Neural cell (in vitro differentiated cells): ENCODE data around the gene FAM107B. TPM values are rescaled to one million over a fixed set of nuclear protein-coding genes. Genes with fewer than 3 reads are reported as not detected.

Experiments
- H2AFZ ChIP-seq: fragments of 200-600, 300-800 bp; sonication (generic), shearing (Covaris generic); 2 replicates; pipeline ENCODE4 v1.6.0; 2014; ENCODE audit warnings: low read depth, mild to moderate bottlenecking, antibody characterized with exemption, low read length, moderate library complexity
- H3F3A ChIP-seq: fragments of 200-600 bp; shearing (Covaris generic); 2 replicates; pipeline ENCODE4 v1.6.1; 2016; ENCODE audit warnings: mild to moderate bottlenecking, moderate library complexity, mixed read lengths, antibody characterized with exemption, low read length; ENCODE audit not compliant: insufficient read depth, poor library complexity, severe bottlenecking
- H3K27ac ChIP-seq: fragments of 200-600, 300-800 bp; sonication (generic), shearing (Covaris generic); 2 replicates; pipeline ENCODE4 v1.5.1; 2014; ENCODE audit warnings: mild to moderate bottlenecking, low read length, moderate library complexity
- H3K27me3 ChIP-seq: fragments of 300-800, 200-600 bp; sonication (generic), shearing (Covaris generic); 2 replicates; pipeline ENCODE4 v1.6.0; 2014; ENCODE audit warnings: mild to moderate bottlenecking, low read depth, low read length, moderate library complexity; ENCODE audit not compliant: insufficient read depth
- H3K36me3 ChIP-seq: fragments of 300-800, 200-600 bp; sonication (generic), shearing (Covaris generic); 2 replicates; pipeline ENCODE4 v1.5.1; 2014; ENCODE audit warnings: mild to moderate bottlenecking, antibody characterized with exemption, low read length, moderate library complexity; ENCODE audit not compliant: insufficient read depth
- H3K4me2 ChIP-seq: fragments of 300-800, 200-600 bp; sonication (generic), shearing (Covaris generic); 2 replicates; pipeline ENCODE4 v1.6.0; 2014; ENCODE audit warnings: mild to moderate bottlenecking, low read length
- H3K4me3 ChIP-seq: fragments of 300-800, 200-600 bp; sonication (generic), shearing (Covaris generic); 2 replicates; pipeline ENCODE4 v1.5.1; 2014; ENCODE audit warnings: mild to moderate bottlenecking, low read length, moderate library complexity
- H3K79me2 ChIP-seq: fragments of 200-600 bp; shearing (Covaris generic); replicated peaks from 2 replicates; pipeline ENCODE4 v1.6.0; 2014; ENCODE audit warnings: mild to moderate bottlenecking, low read length, moderate library complexity; ENCODE audit not compliant: insufficient read depth
- H3K9ac ChIP-seq: fragments of 300-800, 200-600 bp; sonication (generic), shearing (Covaris generic); 2 replicates; pipeline ENCODE4 v1.6.1; 2016; ENCODE audit warnings: mild to moderate bottlenecking, low read length, mixed read lengths
- H3K9me2 ChIP-seq: fragments of 200-600 bp; shearing (Covaris generic); 2 replicates; pipeline ENCODE4 v1.6.1; 2016; ENCODE audit warnings: mild to moderate bottlenecking, low read length, mixed read lengths; ENCODE audit not compliant: insufficient read depth
- H3K9me3 ChIP-seq: fragments of 200-600, 300-800 bp; sonication (generic), shearing (Covaris generic); 2 replicates; pipeline ENCODE4 v1.6.1; 2016; ENCODE audit warnings: mild to moderate bottlenecking, mixed run types, low read length, moderate library complexity, mixed read lengths
- H4K20me1 ChIP-seq: fragments of 200-600 bp; shearing (Covaris generic); 2 replicates; pipeline ENCODE4 v1.6.1; 2016; ENCODE audit warnings: mild to moderate bottlenecking, mixed run types; ENCODE audit not compliant: insufficient read depth
- CTCF ChIP-seq: fragments of 450-650 bp; IDR thresholded peaks from 2 replicates; pipeline ENCODE4 v1.5.1; 2014; ENCODE audit warnings: antibody characterized with exemption, mild to moderate bottlenecking, moderate library complexity; ENCODE audit not compliant: poor library complexity, severe bottlenecking
- EP300 ChIP-seq: fragments of 450-650 bp; conservative IDR thresholded peaks from 2 replicates; pipeline ENCODE4 v1.6.1; 2014; ENCODE audit warnings: antibody characterized with exemption, mild to moderate bottlenecking, moderate library complexity; ENCODE audit not compliant: poor library complexity, severe bottlenecking
- EZH2 ChIP-seq: fragments of 200-600, 300-800 bp; shearing (Covaris generic), sonication (generic); IDR thresholded peaks from 2 replicates; pipeline ENCODE4 v1.6.1; 2014; ENCODE audit warnings: antibody characterized with exemption, low read length, borderline replicate concordance, mild to moderate bottlenecking; ENCODE audit not compliant: insufficient read depth, poor library complexity, severe bottlenecking
- MXI1 ChIP-seq: fragments of 450-650 bp; conservative IDR thresholded peaks from 2 replicates; pipeline ENCODE4 v1.6.1; 2014; ENCODE audit warnings: antibody characterized with exemption, mild to moderate bottlenecking; ENCODE audit not compliant: poor library complexity, severe bottlenecking
- POLR2AphosphoS5 ChIP-seq: IDR thresholded peaks from 2 replicates; pipeline ENCODE4 v1.6.1; 2012
- RAD21 ChIP-seq: fragments of 450-650 bp; conservative IDR thresholded peaks from 2 replicates; pipeline ENCODE4 v1.6.1; 2014; ENCODE audit warnings: antibody characterized with exemption, mild to moderate bottlenecking, moderate library complexity
- REST ChIP-seq: IDR thresholded peaks from 2 replicates; pipeline ENCODE4 v1.6.1; 2012; ENCODE audit warnings: borderline replicate concordance
- SMC3 ChIP-seq: fragments of 450-650 bp; conservative IDR thresholded peaks from 2 replicates; pipeline ENCODE4 v1.6.1; 2014; ENCODE audit warnings: antibody characterized with exemption, mild to moderate bottlenecking, moderate library complexity; ENCODE audit not compliant: poor library complexity
- TAF1 ChIP-seq: IDR thresholded peaks from 2 replicates; pipeline ENCODE4 v1.6.1; 2012; ENCODE audit warnings: low read depth
- polyA plus RNA-seq: library from polyadenylated mRNA; depleted of rRNA; stranded (reverse); fragments of >200 nt; gene quantifications from 2 replicates; pipeline ENCODE4 v1.2.3, GENCODE V29; 2014

The FAM107B gene
- polyA plus RNA-seq, 1 donor from 2014 or later = 106 TPM

GRCh38 chr10:14489522-14490177 lies 285.0 kb downstream of the FAM107B start:
- Histone ChIP-seq H2AFZ (no peak overlapping the region), H3K9me3 (no peaks in the 10 kb centered on the region), H4K20me1 (no peaks in the 10 kb centered on the region), H3K27ac (no peak overlapping the region), H3K36me3 (no peaks in the 10 kb centered on the region), H3K9me2 (no peaks in the 10 kb centered on the region), H3K27me3 (no peaks in the 10 kb centered on the region), H3K9ac (no peak overlapping the region), H3F3A (no peaks in the 10 kb centered on the region), H3K79me2 (no peaks in the 10 kb centered on the region), H3K4me2 (no peak overlapping the region), H3K4me3 (no peak overlapping the region)
- TF ChIP-seq MXI1 = no peak
- no peak for TF ChIP-seq REST
- no peak for TF ChIP-seq RAD21
- no peak for TF ChIP-seq TAF1
- no peak for TF ChIP-seq SMC3
- TF ChIP-seq CTCF = no peak
- TF ChIP-seq EP300 = no peak
- TF ChIP-seq EZH2 = no peak
- no peak for TF ChIP-seq POLR2AphosphoS5

GRCh38 chr10:14487488-14487883 lies 287.2 kb downstream of the FAM107B start:
- Histone ChIP-seq H3K4me2 (no peak overlapping the region), H3K79me2 (no peaks in the 10 kb centered on the region), H3K9me3 (no peaks in the 10 kb centered on the region), H4K20me1 (no peaks in the 10 kb centered on the region), H3K9me2 (no peaks in the 10 kb centered on the region), H2AFZ (no peak overlapping the region), H3K27ac (no peak overlapping the region), H3F3A (no peaks in the 10 kb centered on the region), H3K4me3 (no peak overlapping the region), H3K36me3 (no peaks in the 10 kb centered on the region), H3K27me3 (no peaks in the 10 kb centered on the region), H3K9ac (no peak overlapping the region)
- no peak for TF ChIP-seq CTCF
- TF ChIP-seq RAD21 = no peak
- no peak for TF ChIP-seq SMC3
- TF ChIP-seq POLR2AphosphoS5 = no peak
- TF ChIP-seq EZH2 = no peak
- TF ChIP-seq EP300 = no peak
- TF ChIP-seq TAF1 = no peak
- TF ChIP-seq MXI1 = no peak
